Fibroblast of skin of right biceps (primary cell): ENCODE data around the gene ADGRD2.

Source experiments
- DNase-seq: peaks from one replicate; pipeline ENCODE4 v3.0.0-alpha.2; 2013

The ADGRD2 gene

GRCh38 chr9:124511891-124512805 is 61.9 kb downstream of the ADGRD2 start:
- no peak for DNase-seq

GRCh38 chr9:124512806-124513204 is 62.6 kb downstream of the ADGRD2 start:
- no peak for DNase-seq

GRCh38 chr9:124513376-124513994 is 63.2 kb downstream of the ADGRD2 start:
- no peak for DNase-seq

- DNase-seq, result no peak
Observed at GRCh38 chr9:124514125-124514524, 63.9 kb downstream of the ADGRD2 start.

GRCh38 chr9:124514874-124515273 is 64.6 kb downstream of the ADGRD2 start:
- DNase-seq, result no peak

- no peak for DNase-seq
Observed at GRCh38 chr9:124517600-124517999, 67.3 kb downstream of the ADGRD2 start.

- DNase-seq, result no peak
Observed at GRCh38 chr9:124518116-124518515, 67.9 kb downstream of the ADGRD2 start.

GRCh38 chr9:124520206-124520596 is 70.0 kb downstream of the ADGRD2 start:
- no peak for DNase-seq

GRCh38 chr9:124521142-124521541 is 70.9 kb downstream of the ADGRD2 start:
- DNase-seq, result no peak

- no peak for DNase-seq
Observed at GRCh38 chr9:124522121-124523098, 72.2 kb downstream of the ADGRD2 start.

GRCh38 chr9:124526174-124526573 is 75.9 kb downstream of the ADGRD2 start:
- no peak for DNase-seq

GRCh38 chr9:124527781-124528180 is 77.5 kb downstream of the ADGRD2 start:
- no peak for DNase-seq
